Glutamatergic neuron (in vitro differentiated cells): ENCODE results near the gene ZDHHC24. TPM values are rescaled to one million over a fixed set of nuclear protein-coding genes. Genes with fewer than 3 reads are reported as not detected.

ENCODE experiments used
- DNase-seq: peaks from one replicate; pipeline ENCODE4 v3.0.0; 2022
- H3K27ac Mint-ChIP-seq: one replicate; pipeline ENCODE4 v1.8.0; 2020; ENCODE audit warnings: mild to moderate bottlenecking, mixed read lengths, inconsistent platforms; ENCODE audit not compliant: unreplicated experiment
- H3K27me3 Mint-ChIP-seq: one replicate; pipeline ENCODE4 v1.8.0; 2020; ENCODE audit warnings: mild to moderate bottlenecking, moderate library complexity, mixed read lengths, inconsistent platforms; ENCODE audit not compliant: unreplicated experiment
- H3K36me3 Mint-ChIP-seq: one replicate; pipeline ENCODE4 v1.8.0; 2020; ENCODE audit warnings: mild to moderate bottlenecking, mixed read lengths, inconsistent platforms; ENCODE audit not compliant: unreplicated experiment
- H3K4me1 Mint-ChIP-seq: one replicate; pipeline ENCODE4 v1.8.0; 2020; ENCODE audit warnings: mild to moderate bottlenecking, low read depth, mixed read lengths, inconsistent platforms; ENCODE audit not compliant: unreplicated experiment
- H3K4me3 Mint-ChIP-seq: one replicate; pipeline ENCODE4 v1.8.0; 2020; ENCODE audit warnings: mild to moderate bottlenecking, mixed read lengths, inconsistent platforms; ENCODE audit not compliant: unreplicated experiment
- H3K9me3 Mint-ChIP-seq: one replicate; pipeline ENCODE4 v1.8.0; 2020; ENCODE audit warnings: mild to moderate bottlenecking, moderate library complexity, mixed read lengths, inconsistent platforms; ENCODE audit not compliant: unreplicated experiment
- total RNA-seq: library from RNA; stranded (reverse); fragmentation: NEBNext Ultra II Directional; extraction: Animal tissue kit (Norgen Biotek cat#: 25700); gene quantifications from one replicate; pipeline ENCODE4 v1.2.1, GENCODE V29; 2021; ENCODE audit not compliant: unreplicated experiment
- TF ChIP-seq, protein P1 (sequence below): fragments of 200-600 bp; sonication (generic); IDR thresholded peaks from one replicate; pipeline ENCODE4 v1.5.0; 2021; ENCODE audit not compliant: partially characterized antibody, unreplicated experiment

The ZDHHC24 gene
- total RNA-seq, 1 donor from 2014 or later, result 11.5 TPM

- TF ChIP-seq, protein P1, sequence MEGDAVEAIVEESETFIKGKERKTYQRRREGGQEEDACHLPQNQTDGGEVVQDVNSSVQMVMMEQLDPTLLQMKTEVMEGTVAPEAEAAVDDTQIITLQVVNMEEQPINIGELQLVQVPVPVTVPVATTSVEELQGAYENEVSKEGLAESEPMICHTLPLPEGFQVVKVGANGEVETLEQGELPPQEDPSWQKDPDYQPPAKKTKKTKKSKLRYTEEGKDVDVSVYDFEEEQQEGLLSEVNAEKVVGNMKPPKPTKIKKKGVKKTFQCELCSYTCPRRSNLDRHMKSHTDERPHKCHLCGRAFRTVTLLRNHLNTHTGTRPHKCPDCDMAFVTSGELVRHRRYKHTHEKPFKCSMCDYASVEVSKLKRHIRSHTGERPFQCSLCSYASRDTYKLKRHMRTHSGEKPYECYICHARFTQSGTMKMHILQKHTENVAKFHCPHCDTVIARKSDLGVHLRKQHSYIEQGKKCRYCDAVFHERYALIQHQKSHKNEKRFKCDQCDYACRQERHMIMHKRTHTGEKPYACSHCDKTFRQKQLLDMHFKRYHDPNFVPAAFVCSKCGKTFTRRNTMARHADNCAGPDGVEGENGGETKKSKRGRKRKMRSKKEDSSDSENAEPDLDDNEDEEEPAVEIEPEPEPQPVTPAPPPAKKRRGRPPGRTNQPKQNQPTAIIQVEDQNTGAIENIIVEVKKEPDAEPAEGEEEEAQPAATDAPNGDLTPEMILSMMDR, result no peak
- DNase-seq, result no peak
- H3K4me3 Mint-ChIP-seq, result peak overlapping the region; percentile 58
- H3K4me1 Mint-ChIP-seq, result peaks cover 22% of the 10 kb centered on the region
- peak overlapping the region; percentile 56 for H3K27ac Mint-ChIP-seq
- H3K27me3 Mint-ChIP-seq, result peaks cover 11% of the 10 kb centered on the region
- H3K36me3 Mint-ChIP-seq, result peaks cover 4% of the 10 kb centered on the region
- H3K9me3 Mint-ChIP-seq, result peaks cover 6% of the 10 kb centered on the region
Observed at GRCh38 chr11:66548774-66549630, 3.2 kb upstream of the ZDHHC24 start.

DNA sequence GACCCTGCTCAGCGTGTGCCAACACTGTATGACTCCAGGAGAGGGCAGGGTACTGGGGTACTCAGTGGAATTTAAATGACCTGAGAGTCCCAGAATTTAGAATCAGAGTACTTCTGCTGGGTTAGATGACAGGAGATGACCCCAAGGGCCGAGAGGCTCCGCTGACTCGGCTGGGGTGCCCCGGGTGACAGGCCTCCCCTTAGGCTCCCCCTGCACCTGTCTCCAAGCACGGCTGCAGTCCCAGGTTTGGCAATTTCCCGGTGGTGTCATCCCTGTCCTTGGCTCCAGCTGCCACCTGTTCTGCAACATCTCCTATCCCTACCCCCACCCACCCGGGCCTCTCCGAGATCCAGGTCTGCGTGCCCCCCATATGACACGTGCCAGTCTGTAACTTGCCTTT lies 2.2 kb upstream of the ZDHHC24 start:
- H3K4me3 Mint-ChIP-seq, result peak overlapping the region; percentile 58
- peaks cover 11% of the 10 kb centered on the region for H3K27me3 Mint-ChIP-seq
- DNase-seq, result peak; percentile 31
- H3K27ac Mint-ChIP-seq, result peak overlapping the region; percentile 56
- peaks cover 4% of the 10 kb centered on the region for H3K36me3 Mint-ChIP-seq
- H3K9me3 Mint-ChIP-seq, result peaks cover 10% of the 10 kb centered on the region
- peaks cover 27% of the 10 kb centered on the region for H3K4me1 Mint-ChIP-seq
- TF ChIP-seq, protein P1, result no peak

DNA sequence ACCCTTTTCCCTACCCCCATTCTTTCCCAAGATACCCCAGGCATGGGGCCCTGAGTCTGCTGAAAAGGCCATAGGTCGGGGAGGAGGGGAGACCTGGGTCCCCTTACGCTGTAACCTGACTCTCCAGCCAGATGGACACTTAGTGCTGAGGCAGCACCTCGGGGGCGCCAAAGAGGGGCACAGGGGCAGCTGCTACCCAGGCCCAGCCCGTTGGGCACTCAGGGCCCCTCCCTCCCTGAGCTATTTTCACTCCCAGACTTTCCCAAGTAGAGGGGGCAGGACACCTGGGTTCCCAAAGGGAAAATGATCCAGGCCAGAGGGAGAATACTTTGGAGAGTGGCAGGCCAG lies 1.8 kb upstream of the ZDHHC24 start:
- peaks cover 11% of the 10 kb centered on the region for H3K27me3 Mint-ChIP-seq
- H3K4me1 Mint-ChIP-seq, result peaks cover 27% of the 10 kb centered on the region
- peak overlapping the region; percentile 71 for H3K4me3 Mint-ChIP-seq
- DNase-seq, result peak; percentile 32
- H3K36me3 Mint-ChIP-seq, result peaks cover 4% of the 10 kb centered on the region
- peaks cover 9% of the 10 kb centered on the region for H3K9me3 Mint-ChIP-seq
- H3K27ac Mint-ChIP-seq, result peak overlapping the region; percentile 68
- TF ChIP-seq, protein P1, result no peak

DNA sequence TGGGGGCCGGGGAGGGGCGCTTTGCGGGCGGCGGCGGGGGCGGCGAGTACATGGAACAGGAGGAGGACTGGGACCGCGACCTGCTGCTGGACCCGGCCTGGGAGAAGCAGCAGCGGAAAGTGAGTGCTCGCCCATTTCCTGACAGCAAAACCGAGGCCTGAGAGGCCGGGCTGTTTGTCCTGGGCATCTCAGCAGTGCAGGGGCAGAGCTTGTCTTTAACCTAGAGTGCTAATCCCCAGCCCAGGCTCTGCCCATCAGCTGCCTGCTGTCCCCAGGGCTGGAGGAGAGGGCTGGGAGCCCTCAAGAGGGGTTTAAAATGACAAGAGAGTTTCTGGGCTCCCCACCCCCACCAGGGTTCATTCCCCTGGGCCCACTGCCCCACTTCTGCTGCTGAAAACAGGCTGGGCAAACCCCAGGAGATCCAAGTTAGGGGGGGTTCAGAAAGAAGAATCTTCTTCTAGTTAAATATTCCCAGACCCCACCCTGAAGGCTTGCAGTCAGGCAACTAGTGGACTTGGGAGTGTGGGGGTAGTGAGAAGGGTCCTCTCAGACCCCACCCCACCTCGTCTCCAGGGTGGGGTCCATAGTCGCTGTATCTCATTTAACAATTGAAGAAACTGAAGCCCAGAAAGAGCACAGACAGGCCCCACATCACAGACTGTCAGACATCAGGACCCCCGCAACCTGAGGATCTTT lies 1.3 kb upstream of the ZDHHC24 start:
- H3K4me3 Mint-ChIP-seq, result peak overlapping the region; percentile 71
- peaks cover 11% of the 10 kb centered on the region for H3K27me3 Mint-ChIP-seq
- H3K27ac Mint-ChIP-seq, result peak overlapping the region; percentile 68
- H3K9me3 Mint-ChIP-seq, result peaks cover 10% of the 10 kb centered on the region
- TF ChIP-seq, protein P1, result no peak
- peaks cover 29% of the 10 kb centered on the region for H3K4me1 Mint-ChIP-seq
- DNase-seq, result peak; percentile 57
- H3K36me3 Mint-ChIP-seq, result peaks cover 4% of the 10 kb centered on the region
